ENCODE measurements around the gene SLC25A10.

DNA sequence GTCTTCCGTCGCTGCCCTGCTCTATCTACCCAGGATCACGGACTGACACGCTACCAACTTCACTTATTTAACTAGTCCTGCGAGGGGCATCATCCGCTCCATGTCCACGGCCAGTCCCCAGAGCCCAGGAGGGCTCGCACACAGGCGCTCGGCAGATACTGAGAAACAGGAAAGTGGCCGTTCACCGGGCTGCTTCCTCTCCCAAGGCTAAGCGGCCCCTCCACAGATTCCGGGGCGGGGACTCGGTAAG lies 46.1 kb upstream of the SLC25A10 start:
- TF ChIP-seq, protein P1, sequence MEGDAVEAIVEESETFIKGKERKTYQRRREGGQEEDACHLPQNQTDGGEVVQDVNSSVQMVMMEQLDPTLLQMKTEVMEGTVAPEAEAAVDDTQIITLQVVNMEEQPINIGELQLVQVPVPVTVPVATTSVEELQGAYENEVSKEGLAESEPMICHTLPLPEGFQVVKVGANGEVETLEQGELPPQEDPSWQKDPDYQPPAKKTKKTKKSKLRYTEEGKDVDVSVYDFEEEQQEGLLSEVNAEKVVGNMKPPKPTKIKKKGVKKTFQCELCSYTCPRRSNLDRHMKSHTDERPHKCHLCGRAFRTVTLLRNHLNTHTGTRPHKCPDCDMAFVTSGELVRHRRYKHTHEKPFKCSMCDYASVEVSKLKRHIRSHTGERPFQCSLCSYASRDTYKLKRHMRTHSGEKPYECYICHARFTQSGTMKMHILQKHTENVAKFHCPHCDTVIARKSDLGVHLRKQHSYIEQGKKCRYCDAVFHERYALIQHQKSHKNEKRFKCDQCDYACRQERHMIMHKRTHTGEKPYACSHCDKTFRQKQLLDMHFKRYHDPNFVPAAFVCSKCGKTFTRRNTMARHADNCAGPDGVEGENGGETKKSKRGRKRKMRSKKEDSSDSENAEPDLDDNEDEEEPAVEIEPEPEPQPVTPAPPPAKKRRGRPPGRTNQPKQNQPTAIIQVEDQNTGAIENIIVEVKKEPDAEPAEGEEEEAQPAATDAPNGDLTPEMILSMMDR (conservative IDR thresholded peaks at IDR 0.05 in 1 of 2, IDR thresholded peaks at IDR 0.05 in 1 of 2; ENCODE audit: extremely low read depth in 1 of 2, insufficient read depth in 1 of 2, low read depth in 1 of 2, low read length in 2 of 2) = no peak
- no peak for TF ChIP-seq EZH2 (IDR thresholded peaks at IDR 0.05; ENCODE audit: borderline replicate concordance, low read length)

Measured in mammary epithelial cell (primary cell).